Esophagus muscularis mucosa (tissue), 4 donors: ENCODE results near the gene MAD1L1. TPM values are rescaled to one million over a fixed set of nuclear protein-coding genes. Genes with fewer than 3 reads are reported as not detected.
"Not testable (repeated sequence)": the region's sequence is repeated elsewhere in the genome, so short reads cannot be mapped to it uniquely, and the experiment has no call there.

Experiments used
- DNase-seq: peaks from one replicate; pipeline ENCODE4 v3.0.0-alpha.2; 2017; ENCODE audit errors: extremely low spot score
- H3K27ac ChIP-seq, 4 donors: fragments of 200-600 bp; sonication (generic); replicated peaks in 1 of 4; 1 replicate in 3 of 4; 2 replicates in 1 of 4; pipeline ENCODE4 v1.5.1; 2016 to 2019; ENCODE audit warnings: mild to moderate bottlenecking in 1 of 4
- H3K27me3 ChIP-seq, 4 donors: fragments of 200-600 bp; sonication (generic); one replicate each; pipeline versions ENCODE4 v1.5.1 to v1.6.0; 2016 to 2019
- H3K36me3 ChIP-seq, 4 donors: fragments of 200-600 bp; sonication (generic); one replicate each; pipeline ENCODE4 v1.5.1; 2016 to 2019
- H3K4me1 ChIP-seq, 4 donors: fragments of 200-600 bp; sonication (generic); one replicate each; pipeline ENCODE4 v1.5.1; 2016 to 2019
- H3K4me3 ChIP-seq, 4 donors: fragments of 200-600 bp; sonication (generic); 1 replicate in 2 of 4; 2 replicates in 2 of 4; pipeline ENCODE4 v1.5.1; 2016 to 2019; ENCODE audit warnings: mild to moderate bottlenecking in 4 of 4, moderate library complexity in 1 of 4
- H3K9me3 ChIP-seq, 4 donors: fragments of 200-600 bp; sonication (generic); 1 replicate in 3 of 4; 2 replicates in 1 of 4; pipeline ENCODE4 v1.5.1; 2016 to 2019
- CTCF ChIP-seq, 3 experiments: fragments of 200-600 bp in 2 of 3; fragments of 450-650 bp in 1 of 3; sonication (generic) in 2 of 3; IDR thresholded peaks; one replicate each; pipeline ENCODE4 v1.5.1; 2017 to 2019; ENCODE audit warnings: antibody characterized with exemption in 3 of 3, mild to moderate bottlenecking in 2 of 3, moderate library complexity in 1 of 3
- EP300 ChIP-seq: sonication (generic); formaldehyde crosslinking; IDR thresholded peaks from one replicate; pipeline ENCODE4 v1.6.1; 2017; ENCODE audit warnings: antibody characterized with exemption
- POLR2A ChIP-seq: fragments of 450-650 bp; IDR thresholded peaks from one replicate; pipeline ENCODE4 v1.6.1; 2017; ENCODE audit warnings: antibody characterized with exemption, moderate library complexity, mild to moderate bottlenecking, low read depth
- POLR2AphosphoS5 ChIP-seq, 2 donors: sonication (generic); formaldehyde crosslinking; IDR thresholded peaks; one replicate each; pipeline ENCODE4 v1.6.1; 2017; ENCODE audit warnings: antibody characterized with exemption in 2 of 2
- WGBS: methylation state at CpG from one replicate; pipeline ENCODE4 v1.1.5; 2018; 5-methylcytosine and 5-hydroxymethylcytosine counted together
- intact Hi-C: fragments of 100-400 bp; cut with DNase I; formaldehyde crosslinking; loops from one replicate; pipeline ENCODE4 v1.15.1; 2023
- total RNA-seq, 4 donors: library from RNA; depleted of rRNA; stranded (reverse); fragments of >200 nt; gene quantifications; one replicate each; pipeline versions ENCODE4 v1.1.0 to v1.2.1, GENCODE V29; 2016

Gene MAD1L1
- total RNA-seq, 4 donors from 2014 or later = 22.2 to 33.1 (median 29.5) TPM

DNA sequence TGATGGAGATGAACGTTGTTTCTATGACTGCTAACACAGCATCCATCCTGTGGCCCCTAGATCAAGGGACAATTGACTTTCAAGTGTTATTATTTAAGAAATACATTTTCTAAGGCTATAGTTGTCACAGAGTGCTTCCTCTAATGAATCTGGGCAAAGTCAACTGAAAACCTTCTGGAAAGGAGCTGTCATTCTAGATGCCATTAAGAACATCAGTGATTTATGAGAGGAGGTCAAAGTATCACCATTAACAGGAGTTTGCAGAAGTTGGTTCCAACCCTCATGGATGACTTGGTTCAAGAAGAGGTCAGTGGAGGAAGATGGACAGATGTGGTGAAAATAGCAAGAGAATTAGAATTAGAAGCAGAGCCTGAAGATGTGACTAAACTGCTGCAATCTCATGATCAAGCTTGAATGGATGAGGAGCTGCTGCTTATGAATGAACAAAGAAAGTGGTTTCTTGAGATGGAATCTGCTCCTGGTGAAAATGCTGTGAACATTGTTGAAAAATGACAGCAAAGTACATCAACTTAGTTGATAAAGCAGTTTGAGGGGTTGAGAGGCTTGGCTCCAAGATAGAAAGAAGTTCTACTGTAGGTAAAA is 400.7 kb downstream of the MAD1L1 start:
- H3K4me3 ChIP-seq, DNase-seq, H3K27me3 ChIP-seq, H3K9me3 ChIP-seq, H3K27ac ChIP-seq, intact Hi-C loops, H3K36me3 ChIP-seq, H3K4me1 ChIP-seq: not testable (repeated sequence)
- 80% methylated on average over 1 of the region's 1 CpG for WGBS

- WGBS = 86% methylated on average over 4 of the region's 4 CpGs
- DNase-seq, intact Hi-C loops: not testable (repeated sequence)
Measured at GRCh38 chr7:1831471-1831870, 401.3 kb downstream of the MAD1L1 start.

GRCh38 chr7:1829668-1830067 is 403.1 kb downstream of the MAD1L1 start:
- H3K4me3 ChIP-seq, DNase-seq, H3K4me1 ChIP-seq, intact Hi-C loops, H3K9me3 ChIP-seq, H3K36me3 ChIP-seq, H3K27ac ChIP-seq, H3K27me3 ChIP-seq: not testable (repeated sequence)
- 93% methylated on average over 1 of the region's 1 CpG for WGBS

More at GRCh38 chr7:1831471-1831870, 401.3 kb downstream of the MAD1L1 start:
- H3K4me1 ChIP-seq, H3K9me3 ChIP-seq, H3K27ac ChIP-seq, H3K4me3 ChIP-seq, H3K27me3 ChIP-seq, H3K36me3 ChIP-seq: not testable (repeated sequence)

DNA sequence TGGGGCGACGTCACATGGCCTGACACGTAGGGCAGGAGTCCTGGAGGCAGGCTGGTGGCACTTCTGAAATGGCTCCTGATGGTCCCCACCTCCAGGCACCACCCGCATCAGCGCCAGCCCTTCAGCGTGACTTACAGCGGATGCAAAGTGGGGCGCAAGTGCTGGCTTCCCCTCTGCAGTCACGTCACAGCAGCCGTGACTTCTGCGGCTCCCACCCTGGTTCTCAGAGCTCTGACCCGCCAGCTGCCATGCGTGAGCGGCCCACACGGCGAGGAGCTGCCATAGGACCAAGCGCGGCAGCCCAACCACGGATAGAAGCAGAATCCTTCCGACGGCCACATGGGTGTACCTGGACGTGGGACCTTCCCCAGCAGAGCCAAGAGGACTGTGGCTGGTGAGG is 403.6 kb downstream of the MAD1L1 start:
- Histone ChIP-seq H3K27ac (no peak overlapping the region), H3K4me1 (no peaks in the 10 kb centered on the region), H3K36me3 (no peaks in the 10 kb centered on the region), H3K9me3 (peaks cover 0 to 3% (median 0%) of the 10 kb centered on the region in 4 donors), H3K27me3 (no peaks in the 10 kb centered on the region), H3K4me3 (no peak overlapping the region)
- TF ChIP-seq POLR2A = no peak
- no peak for TF ChIP-seq CTCF (IDR thresholded peaks at IDR 0.05)
- no peak for TF ChIP-seq EP300
- TF ChIP-seq POLR2AphosphoS5 (IDR thresholded peaks at IDR 0.05) = no peak
- intact Hi-C loops = no loop called here
- WGBS = 95% methylated on average over 21 of the region's 22 CpGs
- no peak for DNase-seq

GRCh38 chr7:1828170-1828569 is 404.6 kb downstream of the MAD1L1 start:
- intact Hi-C loops, H3K4me1 ChIP-seq, H3K27me3 ChIP-seq, DNase-seq, H3K27ac ChIP-seq, H3K9me3 ChIP-seq, H3K36me3 ChIP-seq, H3K4me3 ChIP-seq: not testable (repeated sequence)
- 96% methylated on average over 15 of the region's 16 CpGs for WGBS

GRCh38 chr7:1827521-1827981 is 405.2 kb downstream of the MAD1L1 start:
- intact Hi-C loops, H3K27me3 ChIP-seq, H3K27ac ChIP-seq, H3K4me3 ChIP-seq, H3K4me1 ChIP-seq, DNase-seq, H3K36me3 ChIP-seq, H3K9me3 ChIP-seq: not testable (repeated sequence)
- WGBS = 96% methylated on average over 22 of the region's 27 CpGs

DNA sequence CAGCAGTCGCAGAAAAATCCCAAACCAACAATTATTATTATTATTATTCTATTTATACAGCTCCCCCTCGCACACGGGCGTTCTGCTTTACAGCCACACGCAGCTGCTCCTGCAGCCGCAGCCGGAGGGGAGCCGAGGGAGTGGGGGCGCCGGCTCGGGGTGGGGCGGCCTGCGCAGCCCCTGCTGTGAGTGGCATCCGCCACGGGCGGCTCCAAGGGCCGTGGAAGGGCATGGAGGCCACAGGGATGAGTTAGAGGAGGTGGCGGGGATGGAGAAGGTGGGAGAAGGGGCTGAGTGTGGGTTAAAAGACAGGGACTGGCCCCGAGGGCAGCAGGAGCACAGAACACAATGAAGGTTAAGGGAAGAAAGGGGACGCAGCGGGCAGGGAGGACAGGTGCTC is 405.8 kb downstream of the MAD1L1 start:
- H3K27ac ChIP-seq, H3K4me1 ChIP-seq, H3K9me3 ChIP-seq, H3K36me3 ChIP-seq, H3K4me3 ChIP-seq, intact Hi-C loops, H3K27me3 ChIP-seq, DNase-seq: not testable (repeated sequence)
- 94% methylated on average over 19 of the region's 21 CpGs for WGBS

GRCh38 chr7:1825897-1826741 is 406.6 kb downstream of the MAD1L1 start:
- H3K4me3 ChIP-seq = no peak overlapping the region
- H3K27me3 ChIP-seq = no peaks in the 10 kb centered on the region
- H3K9me3 ChIP-seq = no peaks in the 10 kb centered on the region
- DNase-seq = no peak
- intact Hi-C loops = no loop called here
- H3K4me1 ChIP-seq = no peaks in the 10 kb centered on the region
- TF ChIP-seq EP300 (no peak), POLR2A (no peak), CTCF (IDR thresholded peaks at IDR 0.05) (no peak), POLR2AphosphoS5 (IDR thresholded peaks at IDR 0.05) (no peak)
- H3K36me3 ChIP-seq = no peaks in the 10 kb centered on the region
- 90% methylated on average over 20 of the region's 45 CpGs for WGBS
- no peak overlapping the region for H3K27ac ChIP-seq

GRCh38 chr7:1825647-1825896 is 407.2 kb downstream of the MAD1L1 start:
- H3K27me3 ChIP-seq, intact Hi-C loops, H3K27ac ChIP-seq, DNase-seq, H3K4me3 ChIP-seq, H3K36me3 ChIP-seq, H3K4me1 ChIP-seq, H3K9me3 ChIP-seq: not testable (repeated sequence)
- WGBS = 100% methylated on average over 1 of the region's 4 CpGs

GRCh38 chr7:1824882-1825646 is 407.7 kb downstream of the MAD1L1 start:
- H3K27ac ChIP-seq, intact Hi-C loops, DNase-seq, H3K4me3 ChIP-seq, H3K9me3 ChIP-seq, H3K27me3 ChIP-seq, H3K36me3 ChIP-seq, H3K4me1 ChIP-seq: not testable (repeated sequence)
- 85% methylated on average over 14 of the region's 28 CpGs for WGBS
